ENCODE data around the gene TGDS. TPM values are rescaled to one million over a fixed set of nuclear protein-coding genes. Genes with fewer than 3 reads are reported as not detected.

TGDS gene
- total RNA-seq, 2 experiments from 2014 or later, result 7.7 to 8.0 TPM

DNA sequence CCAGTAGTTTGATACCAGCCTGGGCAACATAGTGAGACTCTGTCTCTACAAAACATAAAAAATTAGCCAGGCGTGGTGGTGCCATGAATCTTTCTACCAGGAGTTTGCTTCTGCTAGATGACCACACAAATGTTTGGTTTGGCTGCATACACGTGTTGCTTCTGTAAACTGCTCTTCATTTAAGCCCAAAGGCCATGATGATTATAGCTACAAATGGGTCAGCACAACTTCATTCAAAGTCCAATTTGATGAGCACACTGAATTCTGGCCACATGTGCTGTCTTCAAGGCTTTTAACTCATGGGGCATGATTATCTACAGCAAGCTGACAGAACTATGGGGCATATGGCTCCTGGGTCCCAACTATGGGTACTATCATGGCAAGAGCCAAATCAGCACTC is 70.2 kb downstream of the TGDS start:
- no peak overlapping the region for H3K4me2 ChIP-seq (ENCODE audit: low read length)
- no peaks in the 10 kb centered on the region for H4K20me1 ChIP-seq (ENCODE audit: insufficient read depth, low read length)
- H3K36me3 ChIP-seq (ENCODE audit: insufficient read depth, low read length), result no peaks in the 10 kb centered on the region
- intact Hi-C loops (cut with micrococcal nuclease; ENCODE audit: unreplicated experiment), result no loop called here
- no peak overlapping the region for H3K4me3 ChIP-seq (ENCODE audit: low read depth, low read length, poor library complexity, severe bottlenecking)
- H2AFZ ChIP-seq (ENCODE audit: low read length), result no peak overlapping the region
- DNase-seq (ENCODE audit: low spot score), result no peak
- no peaks in the 10 kb centered on the region for H3K9me2 ChIP-seq (ENCODE audit: insufficient read depth, low read length)
- no peak overlapping the region for H3K27ac ChIP-seq (ENCODE audit: low read depth, low read length, poor library complexity, severe bottlenecking)
- H3K4me1 ChIP-seq (ENCODE audit: insufficient read depth, low read length, poor library complexity, severe bottlenecking), result no peaks in the 10 kb centered on the region
- H3K79me2 ChIP-seq (ENCODE audit: insufficient read depth, low read depth, low read length), result no peaks in the 10 kb centered on the region
- TF ChIP-seq, protein P1, sequence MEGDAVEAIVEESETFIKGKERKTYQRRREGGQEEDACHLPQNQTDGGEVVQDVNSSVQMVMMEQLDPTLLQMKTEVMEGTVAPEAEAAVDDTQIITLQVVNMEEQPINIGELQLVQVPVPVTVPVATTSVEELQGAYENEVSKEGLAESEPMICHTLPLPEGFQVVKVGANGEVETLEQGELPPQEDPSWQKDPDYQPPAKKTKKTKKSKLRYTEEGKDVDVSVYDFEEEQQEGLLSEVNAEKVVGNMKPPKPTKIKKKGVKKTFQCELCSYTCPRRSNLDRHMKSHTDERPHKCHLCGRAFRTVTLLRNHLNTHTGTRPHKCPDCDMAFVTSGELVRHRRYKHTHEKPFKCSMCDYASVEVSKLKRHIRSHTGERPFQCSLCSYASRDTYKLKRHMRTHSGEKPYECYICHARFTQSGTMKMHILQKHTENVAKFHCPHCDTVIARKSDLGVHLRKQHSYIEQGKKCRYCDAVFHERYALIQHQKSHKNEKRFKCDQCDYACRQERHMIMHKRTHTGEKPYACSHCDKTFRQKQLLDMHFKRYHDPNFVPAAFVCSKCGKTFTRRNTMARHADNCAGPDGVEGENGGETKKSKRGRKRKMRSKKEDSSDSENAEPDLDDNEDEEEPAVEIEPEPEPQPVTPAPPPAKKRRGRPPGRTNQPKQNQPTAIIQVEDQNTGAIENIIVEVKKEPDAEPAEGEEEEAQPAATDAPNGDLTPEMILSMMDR (conservative IDR thresholded peaks at IDR 0.05; ENCODE audit: low read length), result no peak
- no peak for TF ChIP-seq EZH2phosphoT487 (IDR thresholded peaks at IDR 0.05; ENCODE audit: borderline replicate concordance, low read depth, low read length)
- no TSS peak for BruUV-seq (replicated peaks)
- no peaks in the 10 kb centered on the region for H3K9me3 ChIP-seq (ENCODE audit: low read length)
- POLR2A ChIA-PET, result no interaction called here
- CTCF ChIA-PET (ENCODE audit: unreplicated experiment), result no interaction called here

DNA sequence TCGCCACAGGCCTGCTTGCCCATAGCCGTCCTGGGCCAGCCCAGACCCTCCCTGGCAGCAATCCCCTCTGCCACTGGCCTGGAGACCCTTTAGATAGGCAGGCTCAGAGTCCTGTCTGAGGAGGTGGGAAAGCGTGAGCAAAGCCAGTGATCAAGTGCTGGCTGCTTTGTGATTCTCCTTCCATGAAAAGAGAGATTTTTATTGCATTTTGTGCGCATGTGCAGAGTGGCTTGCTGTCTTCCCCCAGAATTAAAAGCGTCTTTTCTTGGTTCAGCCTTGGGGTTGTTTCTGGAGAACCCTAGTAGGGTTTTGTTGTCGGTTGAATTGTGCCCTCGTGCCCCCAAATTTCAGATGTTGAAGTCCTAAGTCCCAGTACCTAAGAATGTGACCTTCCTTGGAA is 71.5 kb downstream of the TGDS start:
- no peak for DNase-seq (ENCODE audit: low spot score)
- H3K36me3 ChIP-seq (ENCODE audit: insufficient read depth, low read length), result no peaks in the 10 kb centered on the region
- intact Hi-C loops (cut with micrococcal nuclease; ENCODE audit: unreplicated experiment), result no loop called here
- ChIA-PET CTCF (ENCODE audit: unreplicated experiment) (no interaction called here), POLR2A (no interaction called here)
- H3K4me2 ChIP-seq (ENCODE audit: low read length), result no peak overlapping the region
- TF ChIP-seq, protein P1 (conservative IDR thresholded peaks at IDR 0.05; ENCODE audit: low read length), result no peak
- no peak for TF ChIP-seq EZH2phosphoT487 (IDR thresholded peaks at IDR 0.05; ENCODE audit: borderline replicate concordance, low read depth, low read length)
- no peaks in the 10 kb centered on the region for H3K4me1 ChIP-seq (ENCODE audit: insufficient read depth, low read length, poor library complexity, severe bottlenecking)
- H3K27ac ChIP-seq (ENCODE audit: low read depth, low read length, poor library complexity, severe bottlenecking), result no peak overlapping the region
- H2AFZ ChIP-seq (ENCODE audit: low read length), result no peak overlapping the region
- H3K79me2 ChIP-seq (ENCODE audit: insufficient read depth, low read depth, low read length), result no peaks in the 10 kb centered on the region
- no peaks in the 10 kb centered on the region for H3K9me2 ChIP-seq (ENCODE audit: insufficient read depth, low read length)
- H3K9me3 ChIP-seq (ENCODE audit: low read length), result no peaks in the 10 kb centered on the region
- BruUV-seq (replicated peaks), result no TSS peak
- H4K20me1 ChIP-seq (ENCODE audit: insufficient read depth, low read length), result no peaks in the 10 kb centered on the region
- no peak overlapping the region for H3K4me3 ChIP-seq (ENCODE audit: low read depth, low read length, poor library complexity, severe bottlenecking)

Other genes with a start within 250 kb of the TGDS start
- 0.05 and 0.25 TPM in 2 replicates for gene DCT, start 116.5 kb downstream of the TGDS start, total RNA-seq (2014; rRNA removed; shearing (Covaris generic))
- gene DCT, start 116.5 kb downstream of the TGDS start, total RNA-seq (2022), result not detected in 2 replicates
- gene GPR180, start 5.7 kb upstream of the TGDS start, total RNA-seq (2014; rRNA removed; shearing (Covaris generic)), result 3.7 and 3.9 TPM in 2 replicates
- 4.1 and 4.7 TPM in 2 replicates for gene GPR180, start 5.7 kb upstream of the TGDS start, total RNA-seq (2022)
- gene SOX21, start 116.4 kb upstream of the TGDS start, total RNA-seq (2014; rRNA removed; shearing (Covaris generic)), result not detected in 2 replicates
- not detected in 2 replicates for gene SOX21, start 116.4 kb upstream of the TGDS start, total RNA-seq (2022)

Measured in OCI-LY7 (cell line).